HFF-Myc (cell line): ENCODE measurements around the gene ZNF219.

ENCODE experiments used
- DNase-seq: peaks from one replicate; pipeline ENCODE4 v3.0.0-alpha.2; 2011; ENCODE audit warnings: low read depth; ENCODE audit errors: extremely low read depth
- H3K4me3 ChIP-seq: replicated peaks from 2 replicates; pipeline ENCODE4 v1.5.1; 2011; ENCODE audit warnings: low read depth, mild to moderate bottlenecking, control low read depth, low read length
- CTCF ChIP-seq: IDR thresholded peaks from 2 replicates; pipeline ENCODE4 v1.5.1; 2012; ENCODE audit warnings: mild to moderate bottlenecking, low read depth, low read length, control low read depth; ENCODE audit errors: missing control alignments

ZNF219 gene

GRCh38 chr14:21054123-21054767 is 44.2 kb downstream of the ZNF219 start:
- DNase-seq, result no peak
- TF ChIP-seq CTCF, result no peak

GRCh38 chr14:21053184-21054122 is 45.0 kb downstream of the ZNF219 start:
- DNase-seq, result no peak
- no peak for TF ChIP-seq CTCF
- no peak overlapping the region for H3K4me3 ChIP-seq

More at GRCh38 chr14:21054123-21054767, 44.2 kb downstream of the ZNF219 start:
- no peak overlapping the region for H3K4me3 ChIP-seq

DNA sequence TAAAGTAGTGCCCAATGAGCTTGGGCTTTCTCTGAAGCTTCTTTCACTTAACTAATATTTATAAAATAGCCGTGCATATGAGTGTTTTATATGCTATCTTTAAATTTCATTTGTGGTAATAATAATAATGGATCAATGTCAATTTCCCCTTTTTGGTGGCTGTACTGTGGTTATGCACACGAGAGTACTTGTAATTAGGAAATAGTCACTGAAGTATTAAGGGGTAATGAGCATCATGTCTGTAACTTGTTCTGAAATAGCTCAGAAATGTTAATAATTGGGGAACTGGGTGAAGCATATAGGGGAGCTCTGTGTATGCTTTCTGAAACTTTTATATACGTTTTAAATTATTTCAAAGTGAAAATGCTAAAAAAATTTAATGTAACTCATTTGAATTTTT is 47.9 kb downstream of the ZNF219 start:
- no peak overlapping the region for H3K4me3 ChIP-seq
- DNase-seq, result no peak
- TF ChIP-seq CTCF, result no peak

GRCh38 chr14:21049271-21049673 is 49.2 kb downstream of the ZNF219 start:
- no peak for TF ChIP-seq CTCF
- no peak overlapping the region for H3K4me3 ChIP-seq
- no peak for DNase-seq

GRCh38 chr14:21048638-21049037 is 49.8 kb downstream of the ZNF219 start:
- no peak overlapping the region for H3K4me3 ChIP-seq
- DNase-seq, result no peak
- TF ChIP-seq CTCF, result no peak

GRCh38 chr14:21047378-21047781 is 51.1 kb downstream of the ZNF219 start:
- H3K4me3 ChIP-seq, result no peak overlapping the region
- TF ChIP-seq CTCF, result no peak
- DNase-seq, result no peak
